OCI-LY1 (cell line): ENCODE measurements around the gene RAB30.

Source experiments
- H2AFZ ChIP-seq: fragments of 200-600 bp; sonication (generic), shearing (Covaris generic); 2 replicates; pipeline ENCODE4 v1.6.0; 2014; ENCODE audit warnings: antibody characterized with exemption, mild to moderate bottlenecking, low read length
- H3F3A ChIP-seq: fragments of 200-600 bp; sonication (generic), shearing (Covaris generic); 2 replicates; pipeline ENCODE4 v1.6.0; 2014; ENCODE audit warnings: mild to moderate bottlenecking, antibody characterized with exemption, low read length, moderate library complexity; ENCODE audit not compliant: insufficient read depth
- H3K27ac ChIP-seq: fragments of 200-600 bp; sonication (generic); 2 replicates; pipeline ENCODE4 v1.5.1; 2014; ENCODE audit warnings: low read length, mixed run types, mild to moderate bottlenecking, low read depth; ENCODE audit not compliant: poor library complexity, severe bottlenecking
- H3K27me3 ChIP-seq: fragments of 200-600 bp; sonication (generic); 2 replicates; pipeline ENCODE4 v1.6.0; 2014; ENCODE audit warnings: antibody characterized with exemption, mild to moderate bottlenecking, low read length, moderate library complexity; ENCODE audit not compliant: insufficient read depth
- H3K36me3 ChIP-seq: fragments of 200-600 bp; sonication (generic); 2 replicates; pipeline ENCODE4 v1.6.1; 2014; ENCODE audit warnings: mild to moderate bottlenecking, antibody characterized with exemption, low read length, moderate library complexity, mixed read lengths; ENCODE audit not compliant: insufficient read depth
- H3K4me1 ChIP-seq: fragments of 200-600 bp; sonication (generic); 2 replicates; pipeline ENCODE4 v1.5.1; 2014; ENCODE audit warnings: mild to moderate bottlenecking, low read length, moderate library complexity; ENCODE audit not compliant: insufficient read depth, severe bottlenecking
- H3K4me2 ChIP-seq: fragments of 200-600 bp; sonication (generic), shearing (Covaris generic); 2 replicates; pipeline ENCODE4 v1.6.1; 2014; ENCODE audit warnings: low read length
- H3K4me3 ChIP-seq: fragments of 200-600 bp; sonication (generic); 2 replicates; pipeline ENCODE4 v1.5.1; 2014; ENCODE audit warnings: low read length, low read depth, mild to moderate bottlenecking, mixed read lengths; ENCODE audit not compliant: poor library complexity, severe bottlenecking
- H3K79me2 ChIP-seq: fragments of 200-600 bp; shearing (Covaris generic); 2 replicates; pipeline ENCODE4 v1.6.1; 2016; ENCODE audit warnings: mixed run types, low read length, mixed read lengths; ENCODE audit not compliant: insufficient read depth
- H3K9ac ChIP-seq: fragments of 200-600 bp; sonication (generic), shearing (Covaris generic); 2 replicates; pipeline ENCODE4 v1.6.1; 2014; ENCODE audit warnings: mild to moderate bottlenecking, low read length, mixed read lengths
- H3K9me2 ChIP-seq: fragments of 200-600 bp; sonication (generic), shearing (Covaris generic); 2 replicates; pipeline ENCODE4 v1.6.1; 2014; ENCODE audit warnings: low read depth, mild to moderate bottlenecking, low read length, mixed read lengths
- H3K9me3 ChIP-seq: fragments of 200-600 bp; shearing (Covaris generic); 2 replicates; pipeline ENCODE4 v1.6.1; 2014; ENCODE audit warnings: low read length, mixed read lengths
- H4K20me1 ChIP-seq: fragments of 200-600 bp; sonication (generic), shearing (Covaris generic); 2 replicates; pipeline ENCODE4 v1.6.0; 2016; ENCODE audit warnings: mild to moderate bottlenecking, low read length; ENCODE audit not compliant: insufficient read depth
- EZH2 ChIP-seq: fragments of 200-600 bp; sonication (generic), shearing (Covaris generic); IDR thresholded peaks from 2 replicates; pipeline ENCODE4 v1.8.0; 2017; ENCODE audit warnings: borderline replicate concordance, mixed run types, mild to moderate bottlenecking, antibody characterized with exemption, low read length, moderate library complexity, mixed read lengths
- TF ChIP-seq, protein P1 (sequence below): fragments of 200-600 bp; sonication (generic), shearing (Covaris generic); IDR thresholded peaks from 2 replicates; pipeline ENCODE4 v1.5.1; 2017; ENCODE audit warnings: mild to moderate bottlenecking, antibody characterized with exemption, low read length, moderate library complexity, mixed read lengths

Gene RAB30

DNA sequence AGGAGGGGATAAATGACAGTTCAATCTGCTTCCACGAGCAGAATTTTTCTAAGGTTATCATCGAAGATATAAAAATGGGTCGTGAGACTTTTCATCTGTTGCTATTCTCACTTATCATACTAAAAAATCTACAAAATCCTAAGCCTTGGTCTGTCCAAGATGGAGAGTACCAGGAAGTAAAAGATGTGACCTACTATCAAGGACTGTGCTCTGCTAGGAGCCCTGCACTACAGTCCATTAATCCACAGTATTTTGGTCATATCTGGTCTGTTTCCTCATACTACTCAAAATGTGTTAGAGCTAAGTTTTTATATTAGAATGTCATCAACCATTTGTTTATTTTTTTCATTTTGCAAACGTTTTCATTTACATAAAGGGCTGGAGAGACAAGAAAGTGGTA is 90.8 kb downstream of the RAB30 start:
- no peaks in the 10 kb centered on the region for H3F3A ChIP-seq
- no peak overlapping the region for H3K9ac ChIP-seq
- H3K36me3 ChIP-seq = peaks cover 53% of the 10 kb centered on the region
- H3K27ac ChIP-seq = no peak overlapping the region
- TF ChIP-seq EZH2 = no peak
- TF ChIP-seq, protein P1, sequence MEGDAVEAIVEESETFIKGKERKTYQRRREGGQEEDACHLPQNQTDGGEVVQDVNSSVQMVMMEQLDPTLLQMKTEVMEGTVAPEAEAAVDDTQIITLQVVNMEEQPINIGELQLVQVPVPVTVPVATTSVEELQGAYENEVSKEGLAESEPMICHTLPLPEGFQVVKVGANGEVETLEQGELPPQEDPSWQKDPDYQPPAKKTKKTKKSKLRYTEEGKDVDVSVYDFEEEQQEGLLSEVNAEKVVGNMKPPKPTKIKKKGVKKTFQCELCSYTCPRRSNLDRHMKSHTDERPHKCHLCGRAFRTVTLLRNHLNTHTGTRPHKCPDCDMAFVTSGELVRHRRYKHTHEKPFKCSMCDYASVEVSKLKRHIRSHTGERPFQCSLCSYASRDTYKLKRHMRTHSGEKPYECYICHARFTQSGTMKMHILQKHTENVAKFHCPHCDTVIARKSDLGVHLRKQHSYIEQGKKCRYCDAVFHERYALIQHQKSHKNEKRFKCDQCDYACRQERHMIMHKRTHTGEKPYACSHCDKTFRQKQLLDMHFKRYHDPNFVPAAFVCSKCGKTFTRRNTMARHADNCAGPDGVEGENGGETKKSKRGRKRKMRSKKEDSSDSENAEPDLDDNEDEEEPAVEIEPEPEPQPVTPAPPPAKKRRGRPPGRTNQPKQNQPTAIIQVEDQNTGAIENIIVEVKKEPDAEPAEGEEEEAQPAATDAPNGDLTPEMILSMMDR = no peak
- no peak overlapping the region for H3K4me2 ChIP-seq
- no peaks in the 10 kb centered on the region for H3K27me3 ChIP-seq
- H3K9me2 ChIP-seq = no peaks in the 10 kb centered on the region
- H3K9me3 ChIP-seq = no peaks in the 10 kb centered on the region
- H3K4me1 ChIP-seq = peaks cover 15% of the 10 kb centered on the region
- H3K4me3 ChIP-seq = no peak overlapping the region
- H2AFZ ChIP-seq = no peak overlapping the region
- no peaks in the 10 kb centered on the region for H4K20me1 ChIP-seq
- H3K79me2 ChIP-seq = no peaks in the 10 kb centered on the region

DNA sequence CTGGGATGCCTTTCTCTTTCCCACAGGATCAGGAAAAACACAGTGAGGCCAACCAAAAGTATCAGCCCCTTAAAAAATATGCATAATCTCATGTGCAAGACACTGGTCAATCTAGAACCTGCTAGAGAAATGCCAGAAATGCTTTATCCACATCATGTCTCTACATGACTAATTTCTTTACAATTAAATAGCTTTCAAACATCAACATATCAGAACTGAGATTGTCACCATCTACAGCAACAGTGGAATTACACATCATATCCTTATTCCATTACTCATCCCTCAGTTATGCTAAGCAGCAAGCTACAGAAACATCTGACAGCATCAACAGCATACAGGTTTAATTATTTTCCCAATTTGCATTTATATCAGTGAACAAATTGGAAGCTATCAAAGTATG is 91.4 kb downstream of the RAB30 start:
- no peaks in the 10 kb centered on the region for H3K9me2 ChIP-seq
- peaks cover 21% of the 10 kb centered on the region for H3K4me1 ChIP-seq
- H4K20me1 ChIP-seq = no peaks in the 10 kb centered on the region
- H2AFZ ChIP-seq = no peak overlapping the region
- H3K4me2 ChIP-seq = no peak overlapping the region
- H3K9ac ChIP-seq = no peak overlapping the region
- TF ChIP-seq, protein P1 = no peak
- no peak for TF ChIP-seq EZH2
- peaks cover 47% of the 10 kb centered on the region for H3K36me3 ChIP-seq
- no peaks in the 10 kb centered on the region for H3K79me2 ChIP-seq
- no peak overlapping the region for H3K4me3 ChIP-seq
- H3K27me3 ChIP-seq = no peaks in the 10 kb centered on the region
- H3K9me3 ChIP-seq = no peaks in the 10 kb centered on the region
- H3K27ac ChIP-seq = no peak overlapping the region
- no peaks in the 10 kb centered on the region for H3F3A ChIP-seq

DNA sequence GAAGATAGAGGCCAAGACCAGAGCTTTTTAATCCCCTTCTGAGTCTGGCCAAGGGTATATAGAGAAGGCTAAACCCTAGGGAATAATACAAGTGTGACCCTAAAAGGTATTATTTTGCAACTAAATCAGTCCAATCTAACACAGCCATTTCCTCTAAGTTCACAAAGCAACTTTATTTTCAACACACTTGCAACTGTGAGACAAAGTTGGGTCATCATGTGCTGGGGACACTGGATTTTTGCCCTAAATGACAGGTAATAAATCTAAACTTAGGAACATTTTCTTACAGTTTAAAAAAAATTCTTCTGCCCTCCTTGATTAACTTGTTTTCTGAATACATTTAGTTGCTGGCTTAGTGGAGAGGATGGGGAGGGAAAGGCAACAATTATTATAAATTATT is 91.9 kb downstream of the RAB30 start:
- no peaks in the 10 kb centered on the region for H3K9me3 ChIP-seq
- H4K20me1 ChIP-seq = no peaks in the 10 kb centered on the region
- H3K4me1 ChIP-seq = peaks cover 25% of the 10 kb centered on the region
- H3K79me2 ChIP-seq = no peaks in the 10 kb centered on the region
- H2AFZ ChIP-seq = no peak overlapping the region
- no peaks in the 10 kb centered on the region for H3F3A ChIP-seq
- no peak overlapping the region for H3K4me3 ChIP-seq
- no peaks in the 10 kb centered on the region for H3K27me3 ChIP-seq
- peaks cover 45% of the 10 kb centered on the region for H3K36me3 ChIP-seq
- H3K4me2 ChIP-seq = no peak overlapping the region
- H3K9me2 ChIP-seq = no peaks in the 10 kb centered on the region
- no peak for TF ChIP-seq EZH2
- TF ChIP-seq, protein P1 = no peak
- no peak overlapping the region for H3K9ac ChIP-seq
- no peak overlapping the region for H3K27ac ChIP-seq
